ENCODE measurements around the gene SCUBE3. TPM values are rescaled to one million over a fixed set of nuclear protein-coding genes. Genes with fewer than 3 reads are reported as not detected.

The SCUBE3 gene
- total RNA-seq, 1 donor from 2014 or later = not detected

DNA sequence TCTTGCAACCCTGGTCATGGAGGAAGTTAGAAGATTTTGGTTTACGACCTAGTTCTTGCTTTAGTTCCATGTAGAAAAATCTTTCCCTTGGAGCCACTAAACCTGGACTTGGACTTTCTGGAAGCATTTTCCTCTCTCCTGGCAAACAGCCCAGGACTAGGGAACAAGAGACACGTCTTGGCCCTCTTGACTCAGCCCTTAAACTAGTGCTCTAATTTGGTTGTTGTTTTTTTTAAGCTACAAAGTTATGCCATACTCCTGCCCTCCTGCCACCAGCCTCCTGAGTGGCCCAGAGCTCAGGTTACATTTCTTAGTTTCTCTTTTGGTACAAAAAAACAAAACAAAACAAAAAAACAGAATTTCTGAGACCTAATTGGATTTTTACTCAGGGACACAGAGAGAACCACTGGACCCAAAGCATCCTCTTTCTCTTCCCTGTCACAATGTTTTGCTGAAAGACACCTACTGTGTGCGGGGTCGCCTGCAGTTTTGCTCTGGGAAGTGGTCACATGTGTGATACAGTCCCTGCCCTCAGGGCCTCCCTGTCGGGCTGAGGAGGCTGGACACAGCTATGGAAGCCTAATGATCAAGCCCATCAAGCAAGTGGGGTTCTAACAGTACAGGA, 32.3 kb upstream of the SCUBE3 start:
- intact Hi-C loops (cut with micrococcal nuclease) = no loop called here

DNA sequence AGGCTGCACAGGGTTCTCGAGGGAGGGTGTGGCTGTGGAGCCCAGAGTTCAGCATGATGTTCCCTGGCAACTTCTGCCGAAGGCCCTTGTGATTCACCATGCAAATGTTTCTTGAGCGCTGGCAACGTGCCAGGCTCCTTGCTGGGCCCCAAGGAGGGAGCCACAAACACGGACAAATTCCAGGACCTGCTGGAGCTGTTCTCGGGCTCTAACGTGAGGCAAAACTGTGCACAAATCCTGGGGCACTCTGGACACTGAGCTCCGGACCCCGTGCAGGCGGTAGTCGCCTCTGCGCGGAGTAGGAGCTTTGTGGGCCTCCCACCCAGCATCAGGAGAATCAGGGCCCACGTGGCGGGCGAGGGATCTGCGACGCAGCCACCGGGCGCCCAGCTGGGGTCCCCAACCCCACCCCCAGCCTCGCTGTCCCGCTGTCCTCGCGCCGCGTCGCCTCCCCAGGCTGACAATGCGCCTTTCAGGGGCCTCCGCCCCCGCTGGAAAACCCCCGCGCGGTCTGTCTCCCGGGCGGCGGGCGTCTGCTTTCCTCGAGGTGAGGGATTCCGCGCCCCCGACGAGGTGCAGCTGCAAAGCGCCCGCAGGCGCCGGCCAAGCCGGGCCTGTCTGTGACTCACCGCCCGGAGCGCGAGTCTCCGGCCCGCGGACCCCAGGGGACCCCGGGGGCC, 31.7 kb upstream of the SCUBE3 start:
- intact Hi-C loops (cut with micrococcal nuclease) = no loop called here

DNA sequence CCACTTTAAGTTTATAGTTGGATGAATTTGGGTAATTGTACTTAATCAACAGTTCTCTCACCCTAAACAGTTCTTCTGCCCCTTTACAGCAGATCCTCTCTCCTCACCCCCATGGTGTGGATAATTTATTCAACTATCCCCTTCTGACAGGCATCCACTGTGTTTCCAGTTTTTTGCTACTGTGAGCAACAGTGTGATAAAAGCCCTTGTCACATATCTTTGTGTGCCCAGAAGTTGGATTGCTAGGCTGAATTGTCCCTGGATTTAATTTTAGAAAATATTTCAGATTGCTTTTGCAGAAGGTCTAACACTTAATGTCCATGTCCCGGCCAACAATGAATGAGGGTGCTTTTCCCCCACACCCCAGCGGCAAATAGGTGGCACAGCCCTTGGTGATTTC, 30.5 kb upstream of the SCUBE3 start:
- intact Hi-C loops (cut with micrococcal nuclease) = no loop called here

DNA sequence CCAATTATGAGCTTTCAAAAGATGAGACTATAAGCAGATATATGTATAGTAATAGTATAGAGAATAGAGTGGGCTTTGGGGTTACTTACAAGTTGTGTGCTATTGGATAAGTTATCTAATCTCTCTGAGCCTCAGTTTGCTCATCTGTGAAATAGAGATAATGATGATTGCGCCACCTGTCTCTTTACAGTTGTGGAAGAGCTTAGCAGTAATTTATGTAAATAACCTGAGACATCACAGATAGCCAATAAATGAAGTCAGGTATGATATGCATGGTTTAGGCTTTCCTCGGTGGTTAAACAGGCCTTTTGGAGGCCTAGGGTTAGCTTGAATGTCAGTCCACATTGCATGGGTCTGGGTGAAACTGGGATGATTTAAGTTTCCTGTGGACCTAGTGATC, 29.8 kb upstream of the SCUBE3 start:
- intact Hi-C loops (cut with micrococcal nuclease) = no loop called here

DNA sequence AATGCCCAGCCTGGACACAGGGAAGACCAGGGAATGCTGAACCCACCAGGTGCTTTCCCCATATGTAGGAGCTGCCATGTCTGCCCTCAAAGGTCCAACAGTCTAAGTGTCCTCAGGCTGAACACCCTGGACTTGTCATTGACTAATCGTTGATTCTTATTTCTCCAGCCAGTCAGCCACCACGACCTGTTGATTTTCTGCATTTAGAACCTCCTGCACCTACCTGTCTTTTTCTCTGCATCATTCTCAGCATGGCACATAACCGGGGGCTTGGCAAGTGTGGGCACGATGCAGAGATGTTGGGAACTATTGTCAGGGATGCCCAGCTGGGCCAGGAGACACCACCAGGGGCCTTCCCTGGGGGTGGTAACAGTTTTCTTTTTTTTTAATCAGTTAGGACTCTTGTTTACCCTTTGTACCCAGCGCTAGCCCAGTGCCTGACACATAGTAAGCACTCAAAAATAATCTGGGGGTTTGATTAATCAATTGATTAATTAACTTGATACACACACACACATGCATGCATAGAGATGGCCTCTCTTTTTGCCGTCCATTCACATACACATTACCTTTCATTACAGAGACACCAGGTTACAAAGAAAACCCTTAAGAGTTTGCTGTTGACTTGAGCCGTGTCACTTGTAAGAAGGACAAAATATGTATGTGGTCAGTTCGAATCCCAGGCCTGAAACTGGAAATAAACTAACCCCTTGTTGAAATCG, 29.0 kb upstream of the SCUBE3 start:
- intact Hi-C loops (cut with micrococcal nuclease) = no loop called here

DNA sequence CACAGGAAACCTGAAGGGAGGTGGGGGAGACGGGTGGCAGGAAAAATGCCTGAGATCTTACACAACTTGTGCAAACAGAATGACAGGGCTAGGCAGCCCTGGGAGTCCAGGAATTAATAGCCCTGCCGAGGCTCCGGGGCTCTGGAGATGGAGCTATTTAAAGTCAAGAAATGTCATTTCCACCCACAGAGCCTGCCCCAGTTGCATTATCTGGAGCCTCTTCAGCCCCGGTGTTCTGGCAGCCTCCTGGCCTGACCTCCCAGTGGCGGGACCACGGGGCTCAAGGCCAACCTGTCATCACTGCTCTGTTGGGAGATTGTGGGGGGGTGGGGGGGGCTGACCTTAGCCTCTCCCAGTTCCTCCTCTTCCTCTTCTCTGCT, 28.5 kb upstream of the SCUBE3 start:
- intact Hi-C loops (cut with micrococcal nuclease) = no loop called here

DNA sequence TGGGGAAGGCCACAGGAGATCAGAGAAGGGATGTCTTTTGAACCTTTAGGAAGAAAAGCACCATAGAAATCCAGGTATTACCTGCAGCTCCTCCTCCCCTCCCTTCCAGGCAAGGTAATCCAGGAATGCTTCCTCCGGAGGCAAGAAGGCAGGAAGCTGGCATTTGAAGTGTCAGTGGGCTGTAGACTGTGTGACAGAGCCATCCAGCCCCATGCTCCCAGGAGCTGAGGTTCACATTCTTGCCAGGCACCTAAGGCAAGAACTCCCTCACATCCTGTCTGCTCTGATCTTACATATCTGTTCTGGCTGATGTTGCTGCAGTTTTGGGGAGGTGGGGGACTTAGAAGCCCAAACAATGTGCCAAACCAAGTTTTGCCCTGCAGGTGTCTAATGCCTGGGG, 27.8 kb upstream of the SCUBE3 start:
- intact Hi-C loops (cut with micrococcal nuclease) = no loop called here

DNA sequence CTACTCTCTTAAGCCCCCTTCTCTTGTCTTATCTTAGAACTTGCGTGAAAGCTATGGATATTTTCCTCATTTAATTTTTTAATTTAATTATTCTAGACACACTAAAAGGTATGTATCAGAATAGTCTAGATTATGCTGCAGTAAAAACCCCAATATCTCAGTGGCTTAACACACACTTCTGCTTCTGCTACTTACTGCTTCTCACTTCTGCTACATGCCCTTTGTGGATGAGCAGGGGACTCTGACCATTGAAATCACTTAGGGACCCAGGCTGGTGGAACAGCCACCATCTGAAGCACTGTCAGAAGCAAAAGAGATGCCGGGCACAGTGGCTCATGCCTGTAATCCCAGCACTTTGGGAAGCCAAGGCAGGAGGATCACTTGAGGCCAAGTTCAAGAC, 27.2 kb upstream of the SCUBE3 start:
- intact Hi-C loops (cut with micrococcal nuclease) = no loop called here

DNA sequence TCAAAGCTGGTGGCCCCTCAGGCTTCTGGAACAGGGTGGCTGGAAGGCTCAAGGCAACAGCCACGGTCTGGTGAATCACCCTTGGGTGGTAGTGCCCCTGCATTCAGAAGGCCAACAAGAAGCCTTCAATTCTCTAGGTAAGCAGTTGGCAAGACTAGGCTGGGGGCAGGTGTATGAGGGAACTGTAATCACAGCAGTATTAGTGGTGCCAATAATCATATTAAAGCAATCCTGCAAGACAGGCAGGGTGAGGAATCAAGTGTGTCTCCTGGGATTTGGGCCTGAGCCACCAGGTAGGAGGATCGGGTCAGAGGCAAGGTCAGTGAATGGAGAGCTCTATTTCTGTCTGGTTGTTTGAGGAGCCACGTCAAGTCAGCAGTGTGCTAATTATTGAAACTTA, 24.9 kb upstream of the SCUBE3 start:
- intact Hi-C loops (cut with micrococcal nuclease) = no loop called here

DNA sequence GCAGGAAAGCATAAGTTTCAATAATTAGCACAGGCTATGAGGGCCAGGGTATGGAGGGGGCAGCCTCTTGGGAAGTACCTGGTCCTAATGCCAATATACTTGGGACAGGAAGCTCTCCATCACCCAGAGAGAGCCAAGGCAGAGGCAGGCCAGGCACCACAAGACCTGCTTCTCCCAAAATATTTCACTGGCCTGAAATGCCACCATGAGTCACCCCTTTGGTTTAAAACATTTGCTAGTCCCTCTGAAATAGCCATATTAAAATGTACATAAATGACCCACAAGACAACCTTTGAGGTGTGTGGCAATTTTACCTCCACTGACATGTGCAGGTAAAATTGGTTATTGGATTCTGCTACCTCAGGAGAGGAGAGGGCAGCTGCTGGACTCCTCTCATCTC, 23.4 kb upstream of the SCUBE3 start:
- intact Hi-C loops (cut with micrococcal nuclease) = no loop called here

DNA sequence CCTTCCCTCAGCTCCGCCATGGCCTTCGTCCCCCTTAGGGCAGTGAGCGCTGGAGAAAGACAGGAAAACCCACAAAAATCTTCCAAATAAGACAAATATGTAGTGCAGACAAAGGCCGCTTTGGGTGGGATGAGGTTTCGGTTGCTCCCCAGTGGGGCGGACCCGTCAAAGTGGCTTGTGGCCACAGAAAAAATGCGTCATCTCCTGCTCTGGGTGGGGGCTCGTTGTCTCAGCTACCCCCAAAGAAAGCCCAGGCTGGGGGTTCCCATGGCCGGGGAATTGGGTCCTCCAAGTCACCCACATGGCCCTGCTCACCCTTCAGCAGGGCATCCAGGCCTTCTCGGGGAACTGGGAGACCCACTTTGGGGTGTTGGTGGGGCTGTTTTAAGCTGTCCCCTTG, 21.9 kb upstream of the SCUBE3 start:
- intact Hi-C loops (cut with micrococcal nuclease) = no loop called here

DNA sequence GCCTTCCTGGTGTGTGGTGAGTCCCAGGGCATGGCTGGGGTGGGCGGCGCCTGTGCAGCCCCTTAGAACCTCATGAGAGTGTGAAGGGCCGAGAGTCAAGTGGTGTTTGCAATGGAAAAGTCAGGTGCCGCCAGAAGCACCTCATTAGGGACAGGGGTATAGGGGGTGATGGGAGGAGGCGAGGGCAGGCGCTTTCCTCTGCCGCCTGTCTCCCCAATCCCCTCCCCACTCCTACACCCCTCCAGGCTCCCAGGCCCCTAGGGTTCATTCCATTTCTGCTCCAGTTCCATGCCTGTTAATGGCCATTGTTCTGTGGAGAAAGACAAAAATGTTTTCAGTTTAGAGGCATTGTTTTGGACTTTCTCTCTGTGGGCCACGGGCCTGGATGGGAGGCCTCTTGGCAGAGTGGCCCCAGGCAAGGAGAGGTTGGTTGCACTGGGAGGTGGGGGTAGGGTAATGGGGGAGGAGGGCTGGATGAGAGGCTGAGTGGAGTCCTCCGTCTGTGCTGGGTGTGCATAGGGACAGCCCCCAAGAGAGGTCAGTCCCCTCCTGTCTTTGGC, 21.4 kb upstream of the SCUBE3 start:
- intact Hi-C loops (cut with micrococcal nuclease) = no loop called here

DNA sequence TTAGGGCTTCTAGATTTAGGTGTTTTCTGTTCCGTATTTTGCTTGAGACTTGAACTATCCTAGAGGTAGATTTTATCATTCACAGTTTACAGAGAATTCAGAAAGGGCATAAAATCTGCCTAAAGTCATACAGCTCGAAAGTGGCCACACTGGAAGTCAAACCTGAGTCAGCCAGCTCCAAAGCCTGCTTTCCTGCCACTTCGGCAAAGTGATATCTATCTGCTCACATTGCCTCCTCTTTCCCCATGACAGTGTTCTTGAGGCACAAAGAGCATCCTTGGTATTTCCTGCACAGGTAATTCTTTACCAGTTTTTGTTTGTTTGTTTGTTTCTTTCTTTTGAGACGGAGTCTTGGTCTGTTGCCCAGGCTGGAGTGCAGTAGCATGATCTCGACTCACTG, 19.4 kb upstream of the SCUBE3 start:
- intact Hi-C loops (cut with micrococcal nuclease) = no loop called here

DNA sequence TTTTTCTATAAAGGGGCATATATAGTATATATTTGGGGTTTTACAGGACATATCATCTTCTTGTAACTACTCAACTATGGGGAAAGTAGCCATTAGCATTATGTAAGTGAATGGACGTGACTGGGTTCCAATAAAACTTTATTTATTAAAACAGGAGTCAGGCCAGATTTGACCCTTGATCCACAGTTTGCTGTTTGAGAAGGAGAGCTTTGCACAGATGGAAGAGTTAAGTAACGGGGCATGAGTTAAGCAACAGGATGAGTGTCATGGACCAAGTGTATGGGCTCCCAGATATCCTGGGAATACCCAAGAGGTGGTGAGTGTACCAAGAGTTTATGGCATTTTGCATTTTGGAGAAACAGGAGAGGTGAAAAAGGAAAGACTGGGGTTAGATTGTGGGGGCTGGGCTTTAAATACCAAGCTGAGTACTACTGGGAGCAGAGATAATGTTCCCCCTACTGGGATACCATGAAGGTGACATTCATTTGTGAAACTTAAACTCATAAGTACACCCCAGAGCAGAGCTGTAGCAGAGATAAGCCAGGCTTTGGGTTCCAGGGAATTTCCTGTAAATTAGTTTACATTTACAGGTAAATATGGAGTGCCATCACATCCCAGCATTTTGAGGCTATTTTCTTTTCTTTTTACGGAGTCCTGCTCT, 18.5 kb upstream of the SCUBE3 start:
- intact Hi-C loops (cut with micrococcal nuclease) = no loop called here

DNA sequence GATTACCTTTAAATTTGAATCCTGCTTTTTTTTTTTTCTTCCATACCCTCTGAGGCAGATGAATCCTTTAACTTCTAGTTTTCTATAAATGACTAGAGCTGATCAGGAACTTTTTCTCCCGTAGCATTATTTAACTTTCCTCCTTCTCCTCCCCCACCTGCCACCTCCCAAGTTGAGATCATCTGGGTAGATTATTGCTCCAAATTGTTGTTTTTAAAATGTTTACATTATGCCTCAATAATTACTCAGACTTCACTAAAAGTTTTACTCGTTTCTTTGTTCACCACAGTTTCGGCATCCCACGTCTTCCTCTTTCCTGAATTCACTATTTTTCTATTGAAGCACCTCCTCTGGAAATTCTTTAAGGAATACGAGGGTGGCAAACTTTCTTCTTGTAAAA, 16.6 kb upstream of the SCUBE3 start:
- intact Hi-C loops (cut with micrococcal nuclease) = no loop called here

DNA sequence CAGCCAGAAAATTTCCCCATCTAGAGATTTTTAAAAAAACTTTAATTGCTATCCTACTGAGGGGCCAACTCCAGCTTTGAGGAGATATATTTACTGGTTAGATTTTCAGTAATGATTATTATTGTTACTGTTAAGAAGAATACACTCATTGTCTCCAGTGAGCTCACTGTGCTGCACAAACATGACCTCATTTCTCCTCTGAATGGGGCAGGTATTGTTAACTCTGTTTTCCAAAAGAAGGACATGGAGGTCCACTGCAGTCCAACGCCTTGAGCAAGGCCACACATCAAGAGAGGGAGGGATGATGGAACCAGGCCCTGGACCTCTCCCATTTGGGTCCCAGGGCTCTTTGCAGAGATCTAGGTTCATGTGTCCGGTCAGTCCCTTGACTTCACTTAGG, 13.9 kb upstream of the SCUBE3 start:
- intact Hi-C loops (cut with micrococcal nuclease) = no loop called here

DNA sequence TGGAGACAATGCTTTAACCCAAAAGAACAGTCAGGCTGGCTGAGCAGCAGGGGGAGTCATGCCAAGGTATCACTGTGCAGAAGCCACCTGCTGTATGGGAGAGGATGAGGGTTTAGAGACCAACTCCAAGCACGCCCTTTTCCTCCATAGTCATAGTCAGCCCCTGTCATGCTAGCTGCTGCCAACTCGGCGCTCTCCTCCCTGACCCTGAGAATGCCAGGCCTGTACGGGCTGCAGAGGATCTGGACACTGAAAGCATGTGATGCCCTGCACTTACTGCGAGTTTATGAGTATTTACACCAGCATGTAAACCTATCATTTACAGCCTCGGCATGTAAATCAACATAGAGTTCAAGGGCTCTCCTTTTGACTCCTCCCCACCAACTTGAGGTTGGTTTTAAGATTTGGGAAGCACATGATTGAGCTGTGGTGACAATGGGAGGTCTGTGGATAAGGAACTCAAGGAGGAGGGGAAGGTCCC, 11.7 kb upstream of the SCUBE3 start:
- intact Hi-C loops (cut with micrococcal nuclease) = no loop called here

DNA sequence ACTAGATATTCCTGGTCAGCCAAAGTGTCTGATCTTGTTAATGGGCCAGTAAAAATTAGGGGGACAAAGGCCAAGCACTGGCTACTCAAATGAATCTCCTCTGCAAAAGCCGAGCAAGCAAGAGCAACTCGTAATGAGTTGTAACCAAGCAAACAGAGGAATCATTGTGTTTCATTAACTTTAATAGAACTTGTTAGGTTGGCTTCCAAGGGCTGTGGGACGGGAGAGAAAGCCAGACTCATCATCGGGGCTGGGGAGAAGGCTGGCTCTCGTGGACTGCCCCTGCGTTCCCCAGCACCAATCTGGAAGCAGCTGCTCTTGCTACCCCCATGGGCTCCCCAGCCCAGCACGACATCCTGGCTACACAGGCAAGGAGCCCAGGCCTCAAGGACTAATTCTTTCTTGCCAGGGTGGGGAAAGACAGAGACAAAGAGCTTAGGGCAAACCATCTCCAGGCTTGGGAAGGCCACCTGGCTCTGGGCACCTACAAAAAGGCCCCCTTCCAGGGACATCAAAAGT, 10.5 kb upstream of the SCUBE3 start:
- intact Hi-C loops (cut with micrococcal nuclease) = no loop called here

DNA sequence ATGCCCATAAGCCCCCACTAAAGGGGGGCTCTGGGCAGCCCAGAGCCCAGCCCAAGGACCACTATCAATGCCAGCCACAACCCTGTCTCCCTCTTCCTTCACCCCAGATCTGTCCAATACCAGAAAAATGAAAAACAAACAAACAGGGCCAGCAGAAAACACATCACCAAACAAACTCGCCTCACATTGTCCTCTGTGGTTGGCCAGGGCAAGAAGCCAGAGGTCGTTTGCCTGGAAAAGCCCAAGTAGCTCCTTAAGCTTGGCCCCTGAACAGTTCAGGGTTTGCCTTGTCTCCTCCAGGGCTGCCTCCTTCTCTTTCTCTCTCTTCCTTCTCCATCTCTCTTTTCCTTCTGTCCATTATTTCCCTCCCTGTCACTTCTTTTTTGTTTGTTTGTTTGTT, 10.1 kb upstream of the SCUBE3 start:
- intact Hi-C loops (cut with micrococcal nuclease) = no loop called here

DNA sequence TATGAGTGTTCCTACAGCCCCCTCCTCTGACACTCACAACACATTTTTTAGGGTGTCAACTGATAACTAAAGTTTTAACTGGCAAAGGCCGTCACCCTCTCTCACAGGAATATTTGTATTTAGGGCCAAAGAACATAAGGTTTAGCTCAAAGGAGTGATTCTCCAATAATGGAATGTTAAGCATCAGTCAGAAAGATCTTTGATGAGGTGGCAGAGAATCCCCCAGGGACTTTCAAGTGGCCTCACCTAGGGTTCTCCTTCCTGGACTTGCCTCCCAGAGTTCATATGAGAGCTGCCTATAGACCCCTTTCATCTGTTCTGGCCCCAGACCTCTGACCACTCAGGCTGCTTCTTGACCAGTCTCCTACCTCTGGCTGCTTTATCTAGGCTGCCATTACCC, 7.4 kb upstream of the SCUBE3 start:
- intact Hi-C loops (cut with micrococcal nuclease) = loop anchor here (5.0 kb wide), 1 partner anchor 36 kb away; no protein-coding TSS in a partner anchor

DNA sequence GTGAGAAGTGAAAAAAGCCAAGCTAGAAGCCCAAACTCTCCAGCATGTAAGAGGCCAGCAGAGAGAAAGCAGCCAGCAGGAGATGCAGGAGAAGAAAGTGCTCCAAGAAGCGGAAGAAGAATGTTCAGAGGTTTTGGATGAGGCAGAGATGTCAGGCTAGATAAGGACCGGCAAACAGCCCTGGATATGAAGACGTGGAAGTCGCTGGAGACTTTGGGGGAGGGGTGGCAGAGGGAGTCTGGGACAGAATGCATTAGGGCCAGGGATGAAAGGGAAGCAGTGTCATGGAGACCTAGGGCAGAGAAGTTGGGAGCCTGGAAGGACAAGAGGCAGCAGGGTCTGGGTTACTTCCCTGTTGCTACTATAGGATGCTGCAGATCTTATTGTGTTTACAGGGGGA, 5.3 kb upstream of the SCUBE3 start:
- intact Hi-C loops (cut with micrococcal nuclease) = loop anchor here (5.0 kb wide), 1 partner anchor 34 kb away; no protein-coding TSS in a partner anchor

Measured in T-helper 1 cell treated with Interleukin-12 subunit alpha and Interleukin-12 subunit beta and Interleukin-4 antibody, amounts not matched to agents 30 ng/mL and 1 ng/mL, for 36 hours (primary cell).